H1 (cell line): ENCODE data around the gene ZFP90.

Source experiments
- CTCF ChIP-seq, 3 experiments: IDR thresholded peaks; 1 replicate in 2 of 3; 2 replicates in 1 of 3; pipeline versions ENCODE4 v1.5.1 to v1.6.1; 2011; ENCODE audit warnings: low read length in 3 of 3, mild to moderate bottlenecking in 3 of 3, inconsistent platforms in 2 of 3, low read depth in 1 of 3, moderate library complexity in 1 of 3; ENCODE audit not compliant: insufficient read depth in 1 of 3; ENCODE audit errors: control extremely low read depth in 1 of 3
- GABPA ChIP-seq: IDR thresholded peaks from 2 replicates; pipeline ENCODE4 v1.6.1; 2011; ENCODE audit warnings: mild to moderate bottlenecking, low read length, moderate library complexity, borderline replicate concordance; ENCODE audit not compliant: insufficient read depth
- GTF2F1 ChIP-seq: IDR thresholded peaks from 2 replicates; pipeline ENCODE4 v1.6.1; 2012; ENCODE audit warnings: low read depth, low read length, improper control_type of control experiment, borderline replicate concordance

GRCh38 chr16:68535331-68535730 is 3.8 kb upstream of the ZFP90 start:
- no peak for TF ChIP-seq CTCF (IDR thresholded peaks at IDR 0.05; ENCODE audit: control extremely low read depth in 1 of 3, insufficient read depth in 1 of 3, low read depth in 1 of 3, low read length in 3 of 3)
- TF ChIP-seq GABPA, result no peak
- no peak for TF ChIP-seq GTF2F1
